GM21381 (cell line): ENCODE measurements around the gene CYTL1.
A peak's percentile ranks its signal among the peaks of the same experiment; 100 is the strongest.
"Not testable (repeated sequence)": the region's sequence is repeated elsewhere in the genome, so short reads cannot be mapped to it uniquely, and the experiment has no call there.

Experiments used
- ATAC-seq: cut with Tn5 transposase; IDR thresholded peaks from one replicate; pipeline ENCODE4 v1.9.1; 2021; ENCODE audit warnings: mild to moderate bottlenecking, moderate library complexity; ENCODE audit not compliant: unreplicated experiment

The CYTL1 gene

DNA sequence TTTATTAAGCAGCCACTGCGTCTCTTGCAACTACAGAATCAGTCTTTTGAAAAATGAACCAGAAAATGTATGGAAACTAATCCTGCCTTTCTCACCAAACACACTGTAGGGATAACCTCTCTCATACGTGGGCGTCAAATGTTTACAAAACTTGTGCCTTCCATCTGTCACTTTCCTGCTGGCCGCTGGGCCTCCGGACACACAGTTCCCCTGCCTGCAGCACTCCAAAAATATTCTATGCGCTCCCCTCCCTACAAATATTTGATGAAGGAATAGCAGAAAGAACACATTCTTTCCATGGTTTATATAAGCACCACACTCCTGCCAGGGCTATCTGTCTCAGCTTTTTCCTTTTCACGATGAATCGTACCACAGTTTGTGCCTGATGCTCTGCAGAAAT lies 14.9 kb upstream of the CYTL1 start:
- no peak for ATAC-seq

DNA sequence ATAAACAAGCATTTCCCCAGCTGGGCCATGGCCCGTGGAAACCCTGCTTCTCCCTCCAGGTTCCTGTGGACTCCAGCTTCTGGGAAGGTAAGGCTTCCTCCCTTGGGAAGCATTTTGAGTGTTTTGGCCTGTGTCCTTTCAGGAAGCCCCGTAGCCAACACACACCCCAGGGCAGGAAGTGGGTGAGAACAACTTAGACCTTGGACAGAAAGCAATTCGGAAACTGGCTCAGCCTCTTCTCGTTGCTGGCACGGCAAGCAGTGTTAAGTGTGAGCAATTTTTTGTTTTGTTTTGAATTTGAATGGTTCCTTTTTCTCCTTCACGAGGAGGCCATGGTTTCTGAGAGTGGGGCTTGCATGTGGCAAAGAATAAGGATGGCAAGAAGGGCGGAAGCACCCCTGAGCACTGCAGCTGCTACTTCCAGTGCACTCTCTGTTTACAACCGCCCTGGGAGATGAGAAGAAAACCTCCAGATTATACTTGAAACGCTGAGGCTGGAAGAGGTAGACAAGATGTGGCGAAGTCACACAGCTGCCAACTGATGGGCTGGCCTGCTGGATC lies 14.1 kb upstream of the CYTL1 start:
- ATAC-seq = peak; percentile 48

DNA sequence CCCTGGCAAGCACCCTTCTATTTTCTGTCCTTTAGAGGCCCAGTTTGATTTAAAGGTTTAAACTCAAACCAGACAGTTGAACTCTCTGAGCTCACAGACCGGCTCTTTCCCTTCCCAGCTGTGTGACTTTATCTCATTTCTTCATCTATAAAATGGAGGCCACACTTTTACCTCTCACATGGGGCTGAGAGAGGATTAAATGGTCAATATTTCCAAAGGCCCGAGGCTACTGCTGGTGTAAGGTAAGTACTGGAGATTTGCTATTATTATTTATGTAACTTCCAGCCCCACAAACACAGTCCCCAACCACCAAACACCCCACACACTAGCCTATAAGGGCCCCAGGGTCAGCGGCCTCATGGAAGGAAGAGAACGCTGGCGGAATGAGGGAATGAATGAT lies 13.6 kb upstream of the CYTL1 start:
- ATAC-seq = no peak

DNA sequence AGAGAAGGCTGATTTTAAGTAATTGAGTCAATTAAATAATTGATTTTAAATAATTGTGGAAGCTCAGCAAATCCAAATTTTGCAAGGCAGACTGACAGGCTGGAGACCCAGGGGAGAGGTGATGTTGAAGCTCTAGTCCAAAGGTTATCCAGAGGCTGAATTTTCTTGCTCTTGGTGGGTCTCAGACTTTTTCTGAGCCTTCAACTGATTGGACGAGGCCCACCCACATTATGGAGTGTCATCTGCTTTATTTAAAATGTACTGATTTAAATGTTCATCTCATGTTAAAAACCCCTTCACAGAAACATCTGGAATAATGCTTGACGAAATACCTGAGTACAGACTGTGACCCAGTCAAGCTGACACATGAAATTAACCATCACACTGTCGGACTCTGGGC lies 11.7 kb upstream of the CYTL1 start:
- ATAC-seq = no peak

DNA sequence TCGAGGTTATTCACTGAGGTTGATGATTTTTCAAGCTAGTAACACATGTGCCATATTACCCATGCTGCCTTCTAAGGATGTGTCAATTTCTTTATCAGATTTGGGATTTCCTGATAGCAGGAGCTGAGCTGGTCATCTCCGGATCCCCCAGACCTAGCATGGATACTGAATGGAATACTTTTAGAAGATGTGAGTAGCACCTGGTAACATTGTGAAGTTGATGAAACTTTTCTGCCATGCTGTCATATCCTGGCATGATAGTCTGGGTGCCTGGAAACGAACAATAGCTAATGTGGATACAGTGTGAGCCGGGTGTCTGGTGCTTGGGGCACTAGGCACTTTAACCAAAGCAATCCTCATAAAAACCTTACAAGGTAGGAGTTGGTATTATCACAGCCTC lies 11.0 kb upstream of the CYTL1 start:
- no peak for ATAC-seq

DNA sequence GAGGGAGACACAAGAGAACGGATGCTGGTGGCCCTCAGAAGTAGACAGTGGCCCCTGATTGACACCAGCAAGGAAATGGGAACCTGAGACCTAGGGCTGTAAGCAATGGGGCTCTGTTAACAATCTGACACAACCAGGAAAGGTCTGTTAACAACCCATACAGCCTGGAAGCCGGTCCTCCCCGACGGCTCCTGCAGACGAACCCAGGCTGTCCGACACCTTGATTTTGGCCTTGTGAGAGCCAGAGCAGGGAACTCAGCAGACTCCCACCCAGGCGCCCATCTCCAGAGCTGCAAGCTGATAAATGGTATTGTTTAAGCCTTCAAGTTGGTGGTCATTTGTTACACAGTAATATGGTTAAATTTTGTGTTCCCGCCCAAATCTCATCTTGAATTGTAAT lies 10.2 kb upstream of the CYTL1 start:
- no peak for ATAC-seq

DNA sequence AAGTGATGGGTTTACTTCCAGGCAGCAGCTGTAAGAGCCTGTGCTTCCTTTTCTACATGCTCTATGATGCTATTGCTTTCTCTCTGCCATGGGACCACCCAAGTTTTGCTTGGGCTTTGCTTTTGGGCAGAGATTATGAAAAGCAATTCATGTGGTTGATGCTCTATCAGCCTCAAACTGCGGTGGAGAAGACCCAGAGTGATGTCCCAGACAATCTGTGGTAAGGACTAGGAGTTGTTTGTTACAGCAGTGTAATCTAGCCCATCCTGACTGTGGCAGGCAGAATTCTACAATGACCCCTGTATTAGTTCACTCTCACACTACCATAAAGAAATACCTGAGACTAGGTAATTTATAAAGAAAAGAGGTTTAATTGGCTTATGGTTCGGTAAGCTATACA lies 9.2 kb upstream of the CYTL1 start:
- no peak for ATAC-seq

DNA sequence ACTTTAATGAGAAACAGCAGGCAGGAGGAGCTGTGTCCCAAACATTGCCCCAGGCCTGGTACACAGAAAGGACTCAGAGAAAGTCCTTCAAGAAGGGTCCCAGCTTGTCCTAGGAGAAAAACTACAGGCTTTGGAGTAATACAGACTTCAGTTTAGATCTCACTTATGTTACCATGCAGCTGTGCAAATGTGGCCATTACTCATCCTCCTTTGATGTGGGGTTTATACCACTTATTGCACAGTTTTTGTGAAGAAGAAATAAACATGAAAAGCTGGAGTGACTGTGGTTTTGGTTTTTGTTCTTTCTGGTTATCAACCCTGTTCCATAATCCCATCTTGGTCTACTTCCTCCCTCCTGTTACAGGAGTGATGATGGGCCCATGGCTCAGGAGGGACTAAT lies 8.1 kb upstream of the CYTL1 start:
- ATAC-seq = no peak

DNA sequence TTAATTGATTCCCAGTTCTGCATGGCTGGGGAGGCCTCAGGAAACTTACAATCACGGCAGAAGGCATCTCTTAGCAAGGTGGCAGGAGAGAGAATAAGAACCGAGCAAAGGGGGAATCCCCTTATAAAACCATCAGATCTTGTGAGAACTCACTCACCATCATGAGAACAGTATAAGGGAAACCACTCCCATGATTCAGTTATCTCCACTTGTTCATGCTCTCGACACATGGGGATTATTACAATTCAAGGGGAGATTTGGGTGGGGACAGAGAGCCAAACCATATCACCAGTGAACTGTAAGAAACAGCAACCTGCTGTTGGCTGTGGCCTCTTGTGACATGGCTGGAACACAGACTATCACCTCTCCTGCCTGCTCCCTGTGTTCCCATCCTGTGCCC lies 7.1 kb upstream of the CYTL1 start:
- no peak for ATAC-seq

DNA sequence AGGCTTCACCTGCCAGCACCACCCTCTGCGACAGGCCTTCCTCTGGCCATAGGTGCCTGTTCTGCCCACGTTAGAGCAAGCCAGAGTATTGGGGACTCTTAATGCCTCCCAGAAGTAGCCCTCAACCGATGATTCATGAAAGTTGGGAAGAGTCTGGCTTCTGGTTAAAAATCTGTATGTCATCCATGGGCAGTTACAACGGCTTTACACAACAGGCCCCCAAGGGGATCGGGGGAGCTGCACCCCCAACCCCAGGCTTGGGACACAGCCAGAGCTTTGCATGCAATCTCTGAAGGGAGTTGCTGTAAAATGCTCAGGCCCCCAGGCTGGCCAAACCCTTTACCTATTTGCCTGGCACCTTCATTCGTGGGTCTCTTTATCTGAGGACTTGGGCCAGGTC lies 5.4 kb upstream of the CYTL1 start:
- ATAC-seq = no peak

DNA sequence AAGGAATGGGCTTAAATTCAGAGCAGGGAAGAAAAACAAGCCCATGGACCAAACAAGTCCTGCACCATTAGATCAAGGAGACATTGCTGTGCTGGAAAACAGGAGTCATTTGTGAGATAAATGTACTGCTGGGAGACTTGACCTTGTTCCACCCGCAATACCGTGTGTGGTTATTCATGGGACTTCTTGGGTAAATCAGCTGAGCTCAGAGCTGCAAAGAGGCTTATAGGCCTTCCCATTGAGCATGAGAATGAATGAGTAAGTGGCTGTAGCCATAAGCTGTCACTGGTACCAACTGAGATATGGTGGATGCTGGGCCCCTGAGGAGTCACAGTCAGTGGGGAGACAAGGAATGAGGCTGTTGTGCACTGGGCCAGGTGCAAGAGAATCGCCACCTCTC lies 2.3 kb upstream of the CYTL1 start:
- ATAC-seq = no peak

DNA sequence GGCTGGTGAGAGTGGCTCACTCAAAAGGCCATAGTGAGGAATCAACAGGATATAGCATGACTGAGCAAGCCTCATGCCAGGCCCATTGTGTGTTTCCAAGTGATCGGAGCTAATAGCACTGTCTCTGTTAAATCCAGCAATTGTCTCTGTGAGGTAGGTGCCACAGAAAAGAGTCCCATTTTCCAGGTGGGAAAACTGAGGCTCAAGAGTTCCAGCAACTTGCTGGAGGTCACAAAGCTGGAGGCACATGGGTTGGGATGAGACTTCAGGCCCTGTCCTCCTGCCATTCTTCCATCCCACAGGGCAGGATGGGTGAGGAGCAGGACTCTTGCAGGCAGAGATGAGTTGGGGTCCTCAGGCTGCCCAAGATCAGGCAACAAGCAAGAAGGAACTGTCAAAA lies 1.1 kb upstream of the CYTL1 start:
- ATAC-seq = no peak

DNA sequence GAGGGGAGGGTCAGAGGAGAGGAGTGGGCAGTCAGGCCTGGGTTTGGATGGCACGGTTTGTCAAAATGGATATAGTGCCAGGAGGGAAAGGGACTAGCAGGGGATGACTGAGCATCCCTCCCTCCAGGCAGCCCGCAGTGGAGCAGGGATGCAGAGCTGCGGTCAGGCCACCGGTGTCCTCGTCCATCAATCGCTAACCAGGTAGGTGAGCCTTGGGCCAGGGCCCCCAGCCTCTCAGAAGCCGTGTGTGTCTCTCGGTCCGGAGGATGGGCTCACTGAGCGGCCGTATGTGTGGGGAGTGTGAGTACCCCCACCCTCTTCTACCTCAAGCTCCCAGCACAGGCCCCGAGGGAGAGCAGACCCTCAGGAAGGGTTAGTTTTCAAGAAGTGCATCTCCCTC lies 538 bp upstream of the CYTL1 start:
- ATAC-seq = no peak

DNA sequence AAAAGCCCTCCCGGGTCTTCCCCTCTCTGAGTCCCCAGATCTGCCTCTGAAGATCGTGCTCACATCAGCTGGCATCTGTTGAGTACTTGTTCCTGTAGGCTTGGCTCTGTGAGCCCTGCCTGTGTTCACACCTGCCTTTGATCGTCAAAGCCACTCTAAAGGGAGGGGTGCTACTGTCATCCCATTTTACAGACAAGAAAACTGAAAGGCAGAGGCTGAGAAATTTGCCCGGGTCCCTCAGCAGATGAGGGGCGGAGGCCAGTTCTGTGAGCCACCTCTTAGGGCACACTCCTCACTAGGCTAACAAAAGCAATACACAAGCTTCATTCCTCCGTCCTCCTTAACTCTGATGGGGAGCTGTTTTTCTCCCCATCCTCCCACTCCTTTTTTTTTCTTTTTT lies 655 bp downstream of the CYTL1 start:
- no peak for ATAC-seq

DNA sequence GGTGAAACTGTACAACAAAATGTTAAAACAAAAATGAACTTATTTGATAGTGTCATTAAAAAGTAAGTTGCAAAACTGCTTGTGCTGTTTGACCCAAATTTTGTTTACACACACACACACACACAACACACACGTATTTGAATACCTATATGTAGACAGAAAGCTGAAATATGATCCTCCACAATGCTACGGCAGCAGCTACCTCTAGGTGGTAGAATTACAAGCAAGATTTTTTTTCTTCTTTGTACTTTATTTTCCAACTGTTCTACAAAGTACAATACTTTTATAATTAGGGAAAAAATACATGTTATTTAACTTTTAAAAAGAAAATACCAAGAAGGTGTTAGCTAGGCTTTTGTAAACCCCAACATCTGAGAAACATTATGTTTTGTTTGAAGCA lies 1.2 kb downstream of the CYTL1 start:
- ATAC-seq = no peak

DNA sequence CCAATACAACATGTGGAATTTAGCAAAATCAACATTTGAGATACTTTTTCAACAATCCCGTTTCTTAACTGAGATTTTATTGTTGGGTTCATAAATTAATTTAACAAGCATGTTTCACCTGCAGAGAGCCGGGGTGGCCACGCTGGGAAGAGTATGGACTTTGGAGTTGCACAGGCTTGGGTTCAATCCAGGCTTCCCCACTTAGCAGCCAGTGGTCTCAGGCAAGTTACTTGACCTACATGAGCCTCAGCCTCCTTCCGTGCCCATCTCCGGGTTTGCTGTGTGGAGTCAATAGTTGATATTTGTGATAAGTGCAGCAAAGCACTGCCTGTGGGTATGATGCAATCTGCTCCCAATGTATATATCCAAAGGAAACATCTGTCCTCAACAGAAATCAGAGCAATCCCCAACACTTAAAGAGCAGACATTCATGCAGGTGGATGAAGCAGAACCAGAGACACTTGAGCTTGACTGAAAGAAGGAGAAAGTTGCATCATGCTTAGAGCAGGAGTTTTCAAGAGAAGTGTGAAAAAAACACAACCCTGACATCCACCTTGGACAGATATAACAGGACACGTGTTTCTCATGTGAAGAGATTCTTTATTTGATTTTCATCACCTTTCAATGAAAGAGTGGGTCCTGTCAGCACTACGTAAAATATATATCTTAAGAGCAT lies 5.1 kb downstream of the CYTL1 start:
- ATAC-seq = no peak

DNA sequence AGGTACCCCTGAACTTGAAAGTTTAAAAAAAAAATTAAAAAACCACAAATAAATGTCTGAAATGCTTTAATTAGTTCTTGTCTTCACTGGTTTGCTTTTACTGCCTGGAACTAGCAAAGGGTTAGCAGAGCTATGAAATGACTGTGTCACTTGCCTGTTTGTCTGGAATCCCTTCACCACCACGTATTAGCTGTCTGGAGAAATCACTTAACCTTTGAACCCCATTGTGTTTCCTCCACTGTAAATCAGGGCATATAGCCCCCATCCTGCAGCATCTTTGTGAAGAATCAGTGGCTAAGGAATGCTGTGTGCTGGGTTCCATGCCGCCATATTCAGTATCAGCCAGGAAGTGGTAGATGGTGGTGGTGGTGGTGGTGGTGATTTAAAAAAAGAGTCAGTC lies 6.3 kb downstream of the CYTL1 start:
- ATAC-seq = no peak

DNA sequence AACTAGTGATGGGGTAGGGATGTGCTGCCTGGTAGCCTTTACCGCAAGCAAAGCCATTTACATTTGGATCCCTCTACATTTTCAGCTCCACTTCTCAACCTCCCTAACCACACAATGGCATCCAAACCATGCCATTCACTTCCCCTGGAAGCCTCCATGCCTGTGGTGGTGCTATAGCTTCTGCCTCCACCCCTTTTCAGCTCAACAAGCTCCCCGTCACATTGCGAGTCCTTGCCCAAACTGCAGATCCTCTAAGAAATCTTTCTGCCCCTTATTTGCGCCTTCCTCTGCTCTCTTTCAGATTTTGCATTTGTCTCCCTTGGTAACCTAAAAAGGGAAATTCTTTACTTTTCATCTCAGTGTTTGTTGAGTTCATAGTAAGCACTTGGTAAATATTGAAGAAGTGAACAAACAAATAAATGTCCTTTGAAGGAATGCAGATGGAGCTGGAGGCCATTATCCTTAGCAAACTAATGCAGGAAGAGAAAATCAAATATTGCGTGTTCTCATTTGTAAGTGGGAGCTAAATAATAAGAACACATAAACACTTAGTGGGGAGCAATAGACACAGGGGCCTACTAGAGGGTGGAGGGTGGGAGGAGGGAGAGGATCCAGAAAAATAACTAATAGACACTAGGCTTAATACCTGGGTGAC lies 6.9 kb downstream of the CYTL1 start:
- ATAC-seq = no peak

DNA sequence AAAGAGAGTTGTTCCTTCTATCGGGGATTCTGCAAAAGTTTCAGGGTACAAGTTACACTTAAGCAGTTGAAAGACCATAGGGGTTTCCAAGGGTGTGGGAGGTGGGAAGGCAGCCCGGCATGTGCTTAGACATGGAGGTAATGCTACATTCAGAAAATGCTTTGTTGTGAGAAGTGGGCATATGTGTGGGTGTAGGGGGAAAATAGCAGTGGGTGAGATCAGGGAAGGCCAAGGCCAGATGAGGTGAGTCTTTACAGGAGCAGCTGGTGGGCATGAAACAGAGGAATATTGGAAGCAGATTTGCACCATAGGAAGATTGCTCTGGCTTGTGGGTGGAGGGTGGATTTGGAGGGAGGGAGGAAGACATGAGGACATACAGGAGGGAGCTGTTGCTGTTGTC lies 8.3 kb downstream of the CYTL1 start:
- no peak for ATAC-seq

DNA sequence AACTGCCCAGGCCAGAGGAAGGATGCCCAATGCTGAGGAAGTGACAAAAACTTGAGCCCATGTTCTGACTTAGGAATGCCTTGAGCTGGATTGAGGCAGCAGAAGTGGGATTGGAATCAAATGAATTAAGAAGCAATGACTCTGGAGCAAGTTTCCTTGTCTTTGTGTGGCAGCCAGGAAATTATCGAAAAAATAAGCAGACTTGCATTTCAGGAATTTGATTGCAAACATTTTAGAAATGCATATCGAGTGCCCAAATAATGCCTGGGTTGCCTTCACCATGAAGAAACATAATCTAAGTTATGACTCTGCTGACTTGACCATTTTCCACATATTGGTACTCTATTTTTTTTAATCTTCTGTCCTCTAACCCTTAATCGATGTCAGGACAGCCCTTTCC lies 9.5 kb downstream of the CYTL1 start:
- ATAC-seq = no peak

DNA sequence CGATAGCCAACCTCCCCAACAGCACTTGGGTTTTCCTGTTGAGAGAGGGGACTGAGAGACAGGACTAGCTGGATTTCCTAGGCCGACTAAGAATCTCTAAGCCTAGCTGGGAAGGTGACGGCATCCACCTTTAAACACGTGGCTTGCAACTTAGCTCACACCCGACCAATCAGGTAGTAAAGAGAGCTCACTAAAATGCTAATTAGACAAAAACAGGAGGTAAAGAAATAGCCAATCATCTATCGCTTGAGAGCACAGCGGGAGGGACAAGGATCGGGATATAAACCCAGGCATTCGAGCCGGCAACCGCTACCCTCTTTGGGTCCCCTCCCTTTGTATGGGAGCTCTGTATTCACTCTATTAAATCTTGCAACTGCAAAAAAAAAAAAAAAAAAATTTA lies 12.3 kb downstream of the CYTL1 start:
- ATAC-seq = not testable (repeated sequence)

DNA sequence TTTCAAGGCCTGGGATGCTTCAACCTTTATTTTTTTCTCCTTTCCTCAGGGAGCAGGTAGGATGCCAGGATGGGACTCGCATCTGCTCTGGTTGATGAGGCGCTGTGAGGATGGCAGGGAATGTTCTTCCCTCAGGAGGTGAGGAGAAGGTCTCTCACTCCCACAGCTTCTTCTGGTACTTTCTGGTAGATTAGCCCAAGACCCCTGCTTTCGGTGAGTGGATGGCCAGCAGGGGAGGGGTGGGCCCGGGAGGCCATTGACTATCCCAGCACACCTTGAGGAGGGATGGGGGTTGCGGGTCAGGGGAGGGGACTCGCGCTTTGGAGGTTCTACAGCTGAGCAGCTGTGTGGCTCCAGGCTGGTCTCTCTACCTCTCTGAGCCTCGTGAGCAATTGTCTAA lies 14.8 kb downstream of the CYTL1 start:
- ATAC-seq = no peak

DNA sequence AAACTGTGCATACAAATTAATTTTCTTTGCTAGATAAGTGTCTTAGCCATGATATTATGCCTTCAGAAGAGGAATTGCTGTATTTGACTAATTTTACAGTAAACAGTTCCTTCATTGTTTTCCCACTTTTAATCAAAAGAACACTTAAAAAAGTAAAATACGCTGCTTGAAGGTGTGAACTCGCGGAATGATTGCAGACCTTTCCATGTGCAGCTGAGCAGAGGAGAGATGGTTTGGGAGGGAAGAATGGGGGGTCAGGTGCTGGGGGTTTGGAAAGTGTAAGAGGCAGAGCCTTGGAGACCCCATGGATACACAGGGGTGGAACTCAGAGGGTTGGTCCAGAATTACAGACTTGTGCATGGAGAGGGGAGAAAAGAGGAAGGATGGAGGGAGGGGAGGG lies 15.3 kb downstream of the CYTL1 start:
- ATAC-seq = no peak
